Mesenchymal stem cell (in vitro differentiated cells and primary cell): ENCODE data around the gene PHYHIPL.

Experiments used
- DNase-seq: peaks from one replicate; pipeline ENCODE4 v3.0.0-alpha.2; 2013
- H2AFZ ChIP-seq: one replicate; pipeline ENCODE4 v1.6.1; 2013; ENCODE audit warnings: low read depth, mild to moderate bottlenecking, control low read depth, inconsistent platforms, low read length, moderate library complexity
- H2AK5ac ChIP-seq: 2 replicates; pipeline ENCODE4 v1.6.1; 2013; ENCODE audit warnings: low read length, moderate library complexity, mild to moderate bottlenecking, inconsistent platforms; ENCODE audit not compliant: severe bottlenecking
- H2BK120ac ChIP-seq: one replicate; pipeline ENCODE4 v1.6.1; 2013; ENCODE audit warnings: low read depth, mild to moderate bottlenecking, inconsistent platforms, low read length, moderate library complexity
- H2BK12ac ChIP-seq, 2 experiments: one replicate each; pipeline ENCODE4 v1.6.1; 2013; ENCODE audit warnings: inconsistent platforms in 2 of 2, low read length in 2 of 2, mild to moderate bottlenecking in 2 of 2, moderate library complexity in 2 of 2, control low read depth in 1 of 2
- H2BK15ac ChIP-seq: one replicate; pipeline ENCODE4 v1.6.1; 2013; ENCODE audit warnings: mild to moderate bottlenecking, low read depth, inconsistent platforms; ENCODE audit not compliant: poor library complexity, severe bottlenecking
- H2BK5ac ChIP-seq: 2 replicates; pipeline ENCODE4 v1.6.1; 2013; ENCODE audit warnings: low read depth, mild to moderate bottlenecking, low read length, control low read depth, inconsistent platforms; ENCODE audit not compliant: poor library complexity, severe bottlenecking
- H3K14ac ChIP-seq, 2 experiments: one replicate each; pipeline ENCODE4 v1.6.1; 2013; ENCODE audit warnings: inconsistent platforms in 2 of 2, low read length in 2 of 2, control low read depth in 1 of 2, mild to moderate bottlenecking in 1 of 2, moderate library complexity in 1 of 2
- H3K18ac ChIP-seq, 2 experiments: one replicate each; pipeline ENCODE4 v1.6.1; 2013; ENCODE audit warnings: inconsistent platforms in 2 of 2, low read length in 2 of 2, control low read depth in 1 of 2, low read depth in 1 of 2, mild to moderate bottlenecking in 1 of 2
- H3K23ac ChIP-seq, 2 experiments: one replicate each; pipeline ENCODE4 v1.6.1; 2013; ENCODE audit warnings: inconsistent platforms in 2 of 2, low read length in 2 of 2, mild to moderate bottlenecking in 2 of 2, moderate library complexity in 2 of 2, control low read depth in 1 of 2
- H3K27ac ChIP-seq: 2 replicates; pipeline ENCODE4 v1.5.1; 2013; ENCODE audit warnings: mild to moderate bottlenecking, moderate library complexity, low read length, control low read depth, inconsistent platforms; ENCODE audit not compliant: poor library complexity, severe bottlenecking
- H3K27me3 ChIP-seq, 2 experiments: 2 replicates each; pipeline versions ENCODE4 v1.6.1 to v1.7.0; 2013; ENCODE audit warnings: low read length in 2 of 2, mild to moderate bottlenecking in 2 of 2, moderate library complexity in 2 of 2, control low read depth in 1 of 2, inconsistent platforms in 1 of 2; ENCODE audit not compliant: control insufficient read depth in 1 of 2, insufficient read depth in 1 of 2
- H3K36me3 ChIP-seq, 2 experiments: 2 replicates each; pipeline versions ENCODE4 v1.6.1 to v1.7.0; 2013; ENCODE audit warnings: low read length in 2 of 2, control low read depth in 1 of 2, inconsistent platforms in 1 of 2, low read depth in 1 of 2, mild to moderate bottlenecking in 1 of 2; ENCODE audit not compliant: insufficient read depth in 2 of 2, control insufficient read depth in 1 of 2
- H3K4ac ChIP-seq, 2 experiments: one replicate each; pipeline ENCODE4 v1.6.1; 2013; ENCODE audit warnings: inconsistent platforms in 2 of 2, low read length in 2 of 2, mild to moderate bottlenecking in 2 of 2, moderate library complexity in 2 of 2, control low read depth in 1 of 2, low read depth in 1 of 2
- H3K4me1 ChIP-seq: 2 replicates; pipeline ENCODE4 v1.6.1; 2013; ENCODE audit warnings: low read depth, low read length, control low read depth; ENCODE audit not compliant: control insufficient read depth, insufficient read depth
- H3K4me2 ChIP-seq: 2 replicates; pipeline ENCODE4 v1.6.1; 2013; ENCODE audit warnings: low read length, mild to moderate bottlenecking, inconsistent platforms; ENCODE audit not compliant: poor library complexity, severe bottlenecking
- H3K4me3 ChIP-seq, 2 experiments: 2 replicates each; pipeline versions ENCODE4 v1.5.1 to v1.7.0; 2013; ENCODE audit warnings: low read length in 2 of 2, mild to moderate bottlenecking in 2 of 2, control low read depth in 1 of 2, low read depth in 1 of 2; ENCODE audit not compliant: insufficient read depth in 1 of 2
- H3K79me1 ChIP-seq: replicated peaks from 2 replicates; pipeline ENCODE4 v1.6.1; 2013; ENCODE audit warnings: mild to moderate bottlenecking, control low read depth, low read length, inconsistent platforms; ENCODE audit not compliant: poor library complexity, severe bottlenecking
- H3K9ac ChIP-seq: 2 replicates; pipeline ENCODE4 v1.7.0; 2013; ENCODE audit warnings: mild to moderate bottlenecking, low read length, moderate library complexity
- H3K9me3 ChIP-seq: 2 replicates; pipeline ENCODE4 v1.7.0; 2013; ENCODE audit warnings: mild to moderate bottlenecking, low read length; ENCODE audit not compliant: control insufficient read depth
- H4K8ac ChIP-seq: one replicate; pipeline ENCODE4 v1.6.1; 2013; ENCODE audit warnings: inconsistent platforms, mild to moderate bottlenecking, low read length, moderate library complexity
- H4K91ac ChIP-seq: one replicate; pipeline ENCODE4 v1.6.1; 2013; ENCODE audit warnings: mild to moderate bottlenecking, low read length, inconsistent platforms
- WGBS: methylation state at CpG from one replicate; pipeline ENCODE4 v1.1.7; 2013; ENCODE audit warnings: mixed read lengths; 5-methylcytosine and 5-hydroxymethylcytosine counted together

PHYHIPL gene

DNA sequence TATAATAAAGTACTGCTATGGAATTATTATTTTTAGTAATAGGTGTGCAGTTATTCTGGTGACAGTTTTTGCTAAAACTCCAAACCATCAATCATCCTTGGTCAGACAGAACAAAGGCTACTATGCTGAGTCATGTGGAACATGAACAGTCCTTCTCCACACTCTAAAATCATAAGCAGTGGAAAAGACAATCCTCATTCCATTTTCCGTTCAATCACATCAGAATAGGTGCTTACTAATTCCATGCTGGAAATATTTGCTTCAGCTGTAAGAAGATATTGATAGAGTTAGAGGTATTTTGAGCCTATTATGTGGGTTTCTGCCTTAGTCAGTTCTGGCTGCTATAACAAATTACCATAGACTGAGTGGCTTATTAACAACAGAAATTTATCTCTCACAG, 103.0 kb downstream of the PHYHIPL start:
- Histone ChIP-seq H2BK5ac (no peak overlapping the region), H3K9me3 (no peaks in the 10 kb centered on the region), H3K79me1 (no peaks in the 10 kb centered on the region), H2AK5ac (no peak overlapping the region), H4K91ac (no peak overlapping the region), H2BK15ac (no peak overlapping the region), H3K4me2 (no peak overlapping the region), H3K4me3 (no peak overlapping the region), H3K18ac (no peak overlapping the region), H3K4me1 (no peaks in the 10 kb centered on the region), H3K27ac (no peak overlapping the region), H2AFZ (no peak overlapping the region), H3K14ac (no peak overlapping the region), H3K27me3 (peaks cover 0 to 10% of the 10 kb centered on the region in 2 experiments), H4K8ac (no peak overlapping the region), H2BK12ac (no peak overlapping the region), H3K9ac (no peak overlapping the region), H3K23ac (no peak overlapping the region), H3K36me3 (no peaks in the 10 kb centered on the region), H3K4ac (no peak overlapping the region), H2BK120ac (no peak overlapping the region)
- WGBS: 80% methylated on average over 1 of the region's 1 CpG
- DNase-seq: no peak

DNA sequence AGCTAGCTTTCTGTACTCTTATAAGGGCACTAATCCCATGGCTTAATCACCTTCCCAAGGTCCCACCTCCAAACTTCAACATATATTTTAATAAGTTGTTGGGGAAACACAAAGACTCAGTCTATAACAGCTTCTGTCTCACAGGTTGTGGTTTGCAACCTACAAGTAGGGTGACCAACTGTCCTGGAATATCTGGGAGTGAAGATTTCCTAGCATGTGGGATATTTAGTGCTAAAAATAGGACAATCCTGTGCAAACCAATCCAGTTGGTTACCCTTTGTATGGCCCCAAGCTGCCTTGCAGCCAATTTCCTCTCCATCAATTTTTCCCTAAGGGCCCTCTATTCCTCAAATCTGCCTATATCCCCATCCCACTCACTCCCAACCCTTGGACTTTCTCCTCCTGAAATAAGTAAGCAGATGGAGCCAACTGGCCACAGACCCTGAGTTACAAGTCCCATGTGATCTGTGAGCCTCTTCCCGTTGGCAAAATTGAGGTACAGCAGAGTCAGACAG, 103.6 kb downstream of the PHYHIPL start:
- no peak overlapping the region for H3K4ac ChIP-seq
- no peak overlapping the region for H2AFZ ChIP-seq
- H3K14ac ChIP-seq: no peak overlapping the region
- H2BK120ac ChIP-seq: no peak overlapping the region
- H3K18ac ChIP-seq: no peak overlapping the region
- H3K79me1 ChIP-seq: no peaks in the 10 kb centered on the region
- H2BK5ac ChIP-seq: no peak overlapping the region
- no peak overlapping the region for H2BK12ac ChIP-seq
- no peak overlapping the region for H2BK15ac ChIP-seq
- no peak overlapping the region for H3K4me3 ChIP-seq
- no peaks in the 10 kb centered on the region for H3K9me3 ChIP-seq
- no peaks in the 10 kb centered on the region for H3K4me1 ChIP-seq
- no peak overlapping the region for H2AK5ac ChIP-seq
- no peak overlapping the region for H4K8ac ChIP-seq
- H3K9ac ChIP-seq: no peak overlapping the region
- peaks cover 0 to 10% of the 10 kb centered on the region in 2 experiments for H3K27me3 ChIP-seq
- no peaks in the 10 kb centered on the region for H3K36me3 ChIP-seq
- WGBS: 67% methylated on average over 1 of the region's 1 CpG
- no peak overlapping the region for H3K27ac ChIP-seq
- H3K4me2 ChIP-seq: no peak overlapping the region
- no peak overlapping the region for H3K23ac ChIP-seq
- DNase-seq: no peak
- no peak overlapping the region for H4K91ac ChIP-seq

DNA sequence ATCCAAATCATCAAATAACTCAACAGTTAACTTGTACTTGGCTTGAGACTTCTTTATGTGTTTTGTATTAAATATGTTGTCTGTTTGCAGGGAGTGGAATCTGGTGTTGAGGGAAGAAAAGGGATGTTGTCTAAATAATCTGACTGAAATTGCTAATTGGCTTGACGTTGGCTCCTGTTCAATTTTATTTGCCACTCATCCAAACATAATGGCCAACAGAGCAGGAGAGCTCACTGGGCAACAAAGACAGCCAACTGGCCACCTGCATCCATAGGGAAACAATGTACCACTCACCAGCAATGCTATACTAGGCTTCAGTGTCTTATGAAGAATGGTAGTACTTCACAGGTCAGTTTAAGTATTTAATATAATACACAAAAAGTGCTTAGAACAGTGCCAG, 105.4 kb downstream of the PHYHIPL start:
- Histone ChIP-seq H3K9me3 (no peaks in the 10 kb centered on the region), H3K14ac (no peak overlapping the region), H3K4me1 (no peaks in the 10 kb centered on the region), H3K79me1 (no peaks in the 10 kb centered on the region), H4K8ac (no peak overlapping the region), H3K4me2 (no peak overlapping the region), H3K9ac (no peak overlapping the region), H2BK15ac (no peak overlapping the region), H3K23ac (no peak overlapping the region), H2BK120ac (no peak overlapping the region), H2BK5ac (no peak overlapping the region), H3K27ac (no peak overlapping the region), H3K18ac (no peak overlapping the region), H2AK5ac (no peak overlapping the region), H4K91ac (no peak overlapping the region), H3K4ac (no peak overlapping the region), H3K27me3 (peaks cover 0 to 10% of the 10 kb centered on the region in 2 experiments), H3K36me3 (no peaks in the 10 kb centered on the region), H3K4me3 (no peak overlapping the region), H2AFZ (no peak overlapping the region), H2BK12ac (no peak overlapping the region)
- no peak for DNase-seq
- WGBS: 63% methylated on average over 1 of the region's 1 CpG

DNA sequence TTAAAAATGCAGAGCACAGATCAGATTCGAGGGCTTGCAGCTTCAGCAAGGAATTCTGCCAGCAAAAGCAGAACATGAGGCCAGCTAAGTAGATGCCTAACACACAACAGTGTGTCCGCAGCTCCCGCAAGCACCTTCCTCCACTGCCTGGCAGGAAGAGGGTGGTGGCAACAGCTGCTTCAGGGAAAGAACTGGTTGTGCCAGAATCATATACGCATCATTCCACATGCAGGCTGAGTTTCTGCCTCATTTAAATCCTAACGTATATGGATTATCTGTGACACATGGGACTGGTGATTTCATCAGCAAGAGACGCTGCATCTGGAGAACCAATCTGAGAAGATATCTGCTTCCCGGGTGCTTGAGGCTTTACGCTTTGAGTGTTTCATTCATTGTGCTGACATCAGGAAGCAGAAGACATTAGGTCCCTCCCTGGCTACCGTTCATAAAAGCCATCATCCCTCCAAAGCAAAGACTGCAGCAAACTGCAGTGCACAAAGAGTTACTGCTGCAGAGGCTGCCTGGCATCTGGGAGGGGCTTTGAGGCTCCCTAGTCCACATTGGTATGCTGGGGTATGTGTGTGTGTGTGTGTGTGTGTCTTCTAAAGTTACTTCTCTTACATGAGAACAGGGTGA, 107.1 kb downstream of the PHYHIPL start:
- Histone ChIP-seq H3K4ac (no peak overlapping the region), H3K79me1 (no peaks in the 10 kb centered on the region), H3K23ac (no peak overlapping the region), H2AFZ (no peak overlapping the region), H3K14ac (no peak overlapping the region), H3K4me2 (no peak overlapping the region), H3K9me3 (no peaks in the 10 kb centered on the region), H2BK5ac (no peak overlapping the region), H3K27me3 (peaks cover 0 to 10% of the 10 kb centered on the region in 2 experiments), H3K9ac (no peak overlapping the region), H3K18ac (peak overlapping the region in 1 of 2 experiments; percentile 23), H2BK15ac (no peak overlapping the region), H3K27ac (no peak overlapping the region), H4K91ac (no peak overlapping the region), H2AK5ac (no peak overlapping the region), H4K8ac (no peak overlapping the region), H3K36me3 (no peaks in the 10 kb centered on the region), H2BK120ac (no peak overlapping the region), H2BK12ac (no peak overlapping the region), H3K4me1 (no peaks in the 10 kb centered on the region), H3K4me3 (no peak overlapping the region)
- DNase-seq: no peak
- 75% methylated on average over 9 of the region's 9 CpGs for WGBS
